Measurements from ENCODE around the gene SAMD9.

GRCh38 chr7:93148144-93148543, 30.4 kb upstream of the SAMD9 start, which contains the start of gene SAMD9L:
- TF ChIP-seq CTCF (IDR thresholded peaks at IDR 0.05) = no peak
- TF ChIP-seq POLR2A (IDR thresholded peaks at IDR 0.05) = no peak
- TF ChIP-seq EP300 (IDR thresholded peaks at IDR 0.05; ENCODE audit: low read depth) = no peak
- no peak for TF ChIP-seq POLR2AphosphoS5 (IDR thresholded peaks at IDR 0.05)

Measured in transverse colon (tissue), 4 donors.